GM12865 (cell line): ENCODE data around the gene THRAP3.
A peak's percentile ranks its signal among the peaks of the same experiment; 100 is the strongest.

ENCODE experiments used
- DNase-seq: peaks from one replicate; pipeline ENCODE4 v3.0.0; 2010; ENCODE audit warnings: low read depth
- H3K4me3 ChIP-seq: 2 replicates; pipeline ENCODE4 v1.5.1; 2011; ENCODE audit warnings: mild to moderate bottlenecking, low read depth, low read length, control low read depth
- CTCF ChIP-seq: IDR thresholded peaks from 2 replicates; pipeline ENCODE4 v1.5.1; 2011; ENCODE audit warnings: low read length, control low read depth, low read depth, inconsistent platforms; ENCODE audit not compliant: insufficient read depth; ENCODE audit errors: missing control alignments

The THRAP3 gene

GRCh38 chr1:36199934-36200741 lies 24.1 kb upstream of the THRAP3 start:
- no peak for TF ChIP-seq CTCF
- no peak overlapping the region for H3K4me3 ChIP-seq
- DNase-seq, result no peak

- no peak for TF ChIP-seq CTCF
- H3K4me3 ChIP-seq, result no peak overlapping the region
- no peak for DNase-seq
These were observed 21.2 kb upstream of the THRAP3 start for GRCh38 chr1:36203027-36203553.

- TF ChIP-seq CTCF, result no peak
- no peak for DNase-seq
- no peak overlapping the region for H3K4me3 ChIP-seq
These were observed 20.5 kb upstream of the THRAP3 start for GRCh38 chr1:36203554-36204346.

- no peak for DNase-seq
- no peak overlapping the region for H3K4me3 ChIP-seq
- TF ChIP-seq CTCF, result no peak
These were observed 19.8 kb upstream of the THRAP3 start for GRCh38 chr1:36204347-36204909.

GRCh38 chr1:36206323-36206858 lies 17.9 kb upstream of the THRAP3 start:
- TF ChIP-seq CTCF, result no peak
- no peak overlapping the region for H3K4me3 ChIP-seq
- DNase-seq, result no peak

- DNase-seq, result peak; percentile 72
- H3K4me3 ChIP-seq, result no peak overlapping the region
- no peak for TF ChIP-seq CTCF
These were observed 16.9 kb upstream of the THRAP3 start for GRCh38 chr1:36207339-36207738.
